Natural killer cell treated with Interleukin-12 subunit alpha and Interleukin-12 subunit beta and Interleukin-15 and Interleukin-18, amount 100 ng/mL, for 72 hours (primary cell): Measurements from ENCODE around the gene GATC. TPM values are rescaled to one million over a fixed set of nuclear protein-coding genes. Genes with fewer than 3 reads are reported as not detected.
"Not testable (repeated sequence)": the region's sequence is repeated elsewhere in the genome, so short reads cannot be mapped to it uniquely, and the experiment has no call there.

ENCODE experiments used
- ATAC-seq, 2 donors: fragments of 150-1000 bp; cut with Tn5 transposase in 1 of 2; sonication (Bioruptor Pico), chemical (Tn5 transposase) in 1 of 2; 2 replicates each; pipeline ENCODE4 v1.10.0; 2021
- DNase-seq: peaks from one replicate; pipeline ENCODE4 v3.0.0; 2022; ENCODE audit warnings: low spot score
- H3K27ac Mint-ChIP-seq, 2 donors: 1 replicate in 1 of 2; 2 replicates in 1 of 2; pipeline ENCODE4 v1.8.0; 2022; ENCODE audit warnings: mixed read lengths in 2 of 2, mild to moderate bottlenecking in 1 of 2, moderate library complexity in 1 of 2
- H3K27me3 Mint-ChIP-seq, 2 donors: 1 replicate in 1 of 2; 2 replicates in 1 of 2; pipeline ENCODE4 v1.8.0; 2022; ENCODE audit warnings: mixed read lengths in 2 of 2
- H3K36me3 Mint-ChIP-seq: one replicate; pipeline ENCODE4 v1.8.0; 2022; ENCODE audit warnings: mixed read lengths
- H3K4me1 Mint-ChIP-seq, 2 donors: 1 replicate in 1 of 2; 2 replicates in 1 of 2; pipeline ENCODE4 v1.8.0; 2022; ENCODE audit warnings: low read depth in 2 of 2, mixed read lengths in 2 of 2, mild to moderate bottlenecking in 1 of 2
- H3K4me3 Mint-ChIP-seq: one replicate; pipeline ENCODE4 v1.8.0; 2022; ENCODE audit warnings: mixed read lengths
- H3K9me3 Mint-ChIP-seq: 2 replicates; pipeline ENCODE4 v1.8.0; 2022; ENCODE audit warnings: mixed read lengths
- total RNA-seq, 2 donors: library from RNA; stranded (reverse); gene quantifications; one replicate each; pipeline ENCODE4 v1.2.3, GENCODE V29; 2022

The GATC gene
- total RNA-seq, 2 donors from 2014 or later: 28.2 to 31.8 TPM

GRCh38 chr12:120487552-120487951 lies 41.3 kb downstream of the GATC start:
- H3K4me1 Mint-ChIP-seq: peaks cover 14 to 20% of the 10 kb centered on the region in 2 donors
- ATAC-seq, H3K36me3 Mint-ChIP-seq, H3K9me3 Mint-ChIP-seq, DNase-seq, H3K27ac Mint-ChIP-seq, H3K4me3 Mint-ChIP-seq, H3K27me3 Mint-ChIP-seq: not testable (repeated sequence)

- Mint-ChIP-seq H3K27me3 (no peaks in the 10 kb centered on the region), H3K27ac (peak overlapping the region in 1 of 2 donors; percentile 52), H3K9me3 (no peaks in the 10 kb centered on the region), H3K4me1 (peaks cover 11 to 17% of the 10 kb centered on the region in 2 donors), H3K36me3 (no peaks in the 10 kb centered on the region), H3K4me3 (no peak overlapping the region)
- no peak for DNase-seq
- ATAC-seq: no peak
Measured at GRCh38 chr12:120488057-120488640, 41.9 kb downstream of the GATC start.

GRCh38 chr12:120489018-120489417 lies 42.8 kb downstream of the GATC start:
- ATAC-seq: no peak
- H3K9me3 Mint-ChIP-seq: no peaks in the 10 kb centered on the region
- H3K36me3 Mint-ChIP-seq: no peaks in the 10 kb centered on the region
- no peaks in the 10 kb centered on the region for H3K27me3 Mint-ChIP-seq
- DNase-seq: no peak
- H3K27ac Mint-ChIP-seq: no peak overlapping the region
- no peak overlapping the region for H3K4me3 Mint-ChIP-seq
- peaks cover 3 to 9% of the 10 kb centered on the region in 2 donors for H3K4me1 Mint-ChIP-seq

GRCh38 chr12:120490325-120490724 lies 44.1 kb downstream of the GATC start:
- Mint-ChIP-seq H3K36me3 (no peaks in the 10 kb centered on the region), H3K4me1 (peaks cover 6 to 13% of the 10 kb centered on the region in 2 donors), H3K27ac (no peak overlapping the region), H3K27me3 (no peaks in the 10 kb centered on the region), H3K9me3 (no peaks in the 10 kb centered on the region), H3K4me3 (no peak overlapping the region)
- ATAC-seq: no peak
- no peak for DNase-seq

GRCh38 chr12:120490833-120491512 lies 44.7 kb downstream of the GATC start:
- Mint-ChIP-seq H3K4me3 (no peak overlapping the region), H3K9me3 (no peaks in the 10 kb centered on the region), H3K27ac (no peak overlapping the region), H3K27me3 (no peaks in the 10 kb centered on the region), H3K4me1 (peaks cover 9 to 18% of the 10 kb centered on the region in 2 donors), H3K36me3 (no peaks in the 10 kb centered on the region)
- DNase-seq (no peak), ATAC-seq (no peak)

- Mint-ChIP-seq H3K9me3 (no peaks in the 10 kb centered on the region), H3K4me3 (peak overlapping the region; percentile 91), H3K27ac (peak overlapping the region; percentile 65 to 88), H3K36me3 (peaks cover 22% of the 10 kb centered on the region), H3K4me1 (peaks cover 27 to 34% of the 10 kb centered on the region in 2 donors), H3K27me3 (no peaks in the 10 kb centered on the region)
- DNase-seq (no peak), ATAC-seq (peak in 1 of 2 donors; percentile 0)
Measured at GRCh38 chr12:120495186-120495730, 49.0 kb downstream of the GATC start.

GRCh38 chr12:120495731-120496412 lies 49.6 kb downstream of the GATC start, which contains the start of gene DYNLL1:
Gene DYNLL1 (plus strand): TSS chr12:120496113. CDS start chr12:120496422, 309 bp downstream.
- peak within 1 kb of the TSS; percentile 91 for H3K4me3 Mint-ChIP-seq
- peaks cover 29 to 34% of the 10 kb centered on the region in 2 donors for H3K4me1 Mint-ChIP-seq
- H3K27ac Mint-ChIP-seq: peak within 1 kb of the TSS; percentile 65 to 88
- ATAC-seq (peak; percentile 99), DNase-seq (peak; percentile 98)
- no peaks in the 10 kb centered on the region for H3K27me3 Mint-ChIP-seq
- H3K36me3 Mint-ChIP-seq: peaks cover 27% of the 10 kb centered on the region
- H3K9me3 Mint-ChIP-seq: no peaks in the 10 kb centered on the region

- H3K27me3 Mint-ChIP-seq: no peaks in the 10 kb centered on the region
- ATAC-seq (no peak), DNase-seq (peak; percentile 67)
- peaks cover 29 to 34% of the 10 kb centered on the region in 2 donors for H3K4me1 Mint-ChIP-seq
- H3K4me3 Mint-ChIP-seq: peak overlapping the region; percentile 91
- H3K9me3 Mint-ChIP-seq: no peaks in the 10 kb centered on the region
- H3K27ac Mint-ChIP-seq: peak overlapping the region; percentile 65 to 88
- H3K36me3 Mint-ChIP-seq: peaks cover 27% of the 10 kb centered on the region
Measured at GRCh38 chr12:120496413-120497340, 50.4 kb downstream of the GATC start.

GRCh38 chr12:120497524-120498150 lies 51.4 kb downstream of the GATC start:
- Mint-ChIP-seq H3K27me3 (no peaks in the 10 kb centered on the region), H3K4me1 (peaks cover 29 to 34% of the 10 kb centered on the region in 2 donors), H3K9me3 (no peaks in the 10 kb centered on the region), H3K4me3 (peak overlapping the region; percentile 91), H3K27ac (peak overlapping the region; percentile 65 to 88), H3K36me3 (peaks cover 27% of the 10 kb centered on the region)
- DNase-seq (no peak), ATAC-seq (no peak)

- DNase-seq (no peak), ATAC-seq (no peak)
- Mint-ChIP-seq H3K36me3 (peaks cover 31% of the 10 kb centered on the region), H3K4me1 (peaks cover 29 to 34% of the 10 kb centered on the region in 2 donors), H3K27ac (peak overlapping the region; percentile 65 to 88), H3K9me3 (no peaks in the 10 kb centered on the region), H3K27me3 (no peaks in the 10 kb centered on the region), H3K4me3 (no peak overlapping the region)
Measured at GRCh38 chr12:120498870-120499515, 52.7 kb downstream of the GATC start.

GRCh38 chr12:120500581-120500980 lies 54.3 kb downstream of the GATC start:
- H3K36me3 Mint-ChIP-seq: peaks cover 31% of the 10 kb centered on the region
- H3K9me3 Mint-ChIP-seq: no peaks in the 10 kb centered on the region
- H3K4me3 Mint-ChIP-seq: no peak overlapping the region
- no peaks in the 10 kb centered on the region for H3K27me3 Mint-ChIP-seq
- peaks cover 21 to 26% of the 10 kb centered on the region in 2 donors for H3K4me1 Mint-ChIP-seq
- DNase-seq (no peak), ATAC-seq (no peak)
- peak overlapping the region in 1 of 2 donors; percentile 35 for H3K27ac Mint-ChIP-seq

GRCh38 chr12:120504587-120504986 lies 58.3 kb downstream of the GATC start:
- Mint-ChIP-seq H3K36me3 (peaks cover 11% of the 10 kb centered on the region), H3K4me1 (peaks cover 0 to 4% of the 10 kb centered on the region in 2 donors), H3K27ac (no peak overlapping the region), H3K9me3 (no peaks in the 10 kb centered on the region), H3K4me3 (no peak overlapping the region), H3K27me3 (no peaks in the 10 kb centered on the region)
- DNase-seq: no peak
- no peak for ATAC-seq
